ENCODE data around the gene KIR2DL4.
"Not testable (repeated sequence)": the region's sequence is repeated elsewhere in the genome, so short reads cannot be mapped to it uniquely, and the experiment has no call there.

KIR2DL4 gene

DNA sequence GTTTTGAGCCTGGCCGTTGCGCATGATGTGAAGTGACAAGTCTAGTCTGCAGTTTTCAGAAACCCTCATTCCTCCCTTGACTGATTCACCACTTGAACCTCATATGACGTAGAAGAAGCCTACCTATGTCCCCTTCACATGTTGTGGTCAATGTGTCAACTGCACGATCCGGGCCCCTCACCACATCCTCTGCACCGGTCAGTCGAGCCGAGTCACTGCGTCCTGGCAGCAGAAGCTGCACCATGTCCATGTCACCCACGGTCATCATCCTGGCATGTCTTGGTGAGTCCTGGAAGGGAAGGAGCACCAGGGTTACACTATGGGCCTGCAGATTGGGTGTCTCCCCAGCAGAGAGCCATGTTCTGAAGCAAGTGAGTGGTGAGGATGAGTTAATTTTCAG lies at the start of gene KIR2DL4:
KIR2DL4 (plus strand) TSS at position 201 of the 400 bp plus-strand sequence; CDS start at position 243, 42 bp downstream.
- DNase-seq (ENCODE audit: low read depth, low spot score): no peak
- H3K27ac ChIP-seq: no peak within 1 kb of the TSS

DNA sequence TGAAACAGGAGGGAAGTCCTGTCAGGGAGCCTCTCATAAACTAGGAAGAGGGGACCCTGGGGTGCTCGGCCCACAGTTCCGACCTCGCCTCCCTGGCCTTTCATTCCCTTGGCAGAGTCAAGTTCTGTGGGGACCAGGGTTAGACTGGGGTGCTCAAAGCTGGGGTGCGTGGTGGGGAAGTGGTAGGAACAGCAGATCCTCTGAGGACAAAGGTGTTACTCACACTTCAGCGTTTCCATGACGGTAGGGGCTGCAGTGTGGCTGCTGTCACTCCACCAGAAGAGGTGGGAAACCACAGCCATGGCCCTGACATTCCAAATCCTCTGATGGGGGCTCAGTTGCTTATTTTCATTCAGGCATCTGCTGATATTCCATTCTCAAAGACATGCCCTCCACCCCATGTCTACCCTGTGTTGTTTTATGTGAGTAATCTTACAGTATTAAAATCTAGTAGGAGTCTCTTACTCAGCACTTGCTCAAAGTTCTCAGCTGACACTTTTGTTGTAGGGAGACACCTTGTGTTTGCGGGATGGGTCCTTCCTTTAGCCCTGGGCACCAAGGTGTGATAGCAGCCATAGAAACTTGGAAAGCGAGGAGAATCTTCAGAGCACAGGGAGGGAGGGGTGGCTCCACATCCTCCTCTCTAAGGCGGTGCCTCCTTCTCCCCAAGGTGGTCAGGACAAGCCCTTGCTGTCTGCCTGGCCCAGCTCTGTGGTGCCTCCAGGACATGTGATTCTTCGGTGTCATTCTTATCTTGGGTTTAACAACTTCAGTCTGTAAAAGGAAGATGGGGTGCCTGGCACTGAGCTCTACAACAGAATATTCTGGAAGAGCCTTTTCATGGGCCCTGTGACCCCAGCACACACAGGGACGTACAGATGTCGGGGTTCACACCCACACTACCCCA lies 47.0 kb upstream of the KIR2DL4 start:
- H3K27ac ChIP-seq; DNase-seq (ENCODE audit: low read depth, low spot score): not testable (repeated sequence)

DNA sequence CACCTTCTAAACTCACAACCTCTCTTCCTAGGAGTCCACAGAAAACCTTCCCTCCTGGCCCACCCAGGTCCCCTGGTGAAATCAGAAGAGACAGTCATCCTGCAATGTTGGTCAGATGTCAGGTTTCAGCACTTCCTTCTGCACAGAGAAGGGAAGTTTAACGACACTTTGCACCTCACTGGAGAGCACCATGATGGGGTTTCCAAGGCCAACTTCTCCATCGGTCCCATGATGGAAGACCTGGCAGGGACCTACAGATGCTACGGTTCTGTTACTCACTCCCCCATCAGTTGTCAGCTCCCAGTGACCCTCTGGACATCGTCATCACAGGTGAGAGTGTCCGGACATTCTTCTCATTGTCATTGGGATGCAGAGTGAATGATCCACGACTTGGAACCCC lies 44.8 kb upstream of the KIR2DL4 start:
- not testable (repeated sequence) for DNase-seq (ENCODE audit: low read depth, low spot score); H3K27ac ChIP-seq

DNA sequence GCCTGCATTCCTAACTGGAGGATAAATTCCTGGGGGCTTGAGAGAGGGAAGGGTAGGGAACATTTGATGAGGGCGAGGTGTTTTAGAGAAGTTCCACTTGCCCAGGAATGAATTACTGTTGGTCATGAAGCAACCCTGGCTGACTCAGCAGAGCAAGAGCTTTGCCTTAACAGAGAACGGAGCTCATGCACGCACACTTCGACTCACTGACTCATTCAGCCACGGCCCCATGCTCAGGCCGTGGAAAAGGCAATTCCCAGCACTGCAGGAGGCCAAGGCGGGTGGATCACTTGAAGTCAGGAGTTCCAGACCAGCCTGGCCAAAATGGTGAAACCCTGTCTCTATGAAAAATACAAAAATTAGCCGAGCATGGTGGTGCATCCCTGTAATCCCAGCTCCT lies 39.2 kb upstream of the KIR2DL4 start:
- not testable (repeated sequence) for H3K27ac ChIP-seq; DNase-seq (ENCODE audit: low read depth, low spot score)

DNA sequence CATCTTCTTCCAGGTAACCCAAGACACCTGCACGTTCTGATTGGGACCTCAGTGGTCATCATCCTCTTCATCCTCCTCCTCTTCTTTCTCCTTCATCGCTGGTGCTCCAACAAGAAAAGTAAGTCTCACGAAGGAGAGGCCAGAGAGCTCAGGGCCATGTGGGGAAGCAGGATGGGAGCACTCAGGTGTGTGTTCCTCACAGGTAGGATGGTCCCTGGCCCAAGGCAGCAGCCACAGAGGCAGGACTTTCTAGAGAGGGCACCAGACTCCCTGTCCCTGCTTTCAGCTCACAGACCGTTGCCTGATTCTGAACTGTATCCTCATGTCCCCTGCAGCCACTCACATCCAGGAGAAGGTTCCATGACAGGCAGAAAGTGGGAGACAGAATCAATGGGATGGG lies 36.9 kb upstream of the KIR2DL4 start:
- H3K27ac ChIP-seq; DNase-seq (ENCODE audit: low read depth, low spot score): not testable (repeated sequence)

DNA sequence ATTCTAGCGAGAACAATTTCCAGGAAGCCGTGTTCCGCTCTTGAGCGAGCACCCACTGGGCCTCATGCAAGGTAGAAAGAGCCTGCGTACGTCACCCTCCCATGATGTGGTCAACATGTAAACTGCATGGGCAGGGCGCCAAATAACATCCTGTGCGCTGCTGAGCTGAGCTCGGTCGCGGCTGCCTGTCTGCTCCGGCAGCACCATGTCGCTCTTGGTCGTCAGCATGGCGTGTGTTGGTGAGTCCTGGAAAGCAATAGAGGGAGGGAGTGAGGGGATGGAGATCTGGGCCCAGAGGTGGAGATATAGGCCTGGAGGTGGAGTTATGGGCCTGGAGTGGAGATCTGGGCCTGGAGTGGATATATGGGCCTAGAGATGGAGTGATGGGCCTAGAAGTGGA lies 33.8 kb upstream of the KIR2DL4 start, which contains the start of gene KIR2DL1:
KIR2DL1 (plus strand) TSS at position 148 of the 400 bp plus-strand sequence; CDS start at position 206, 58 bp downstream.
- H3K27ac ChIP-seq; DNase-seq (ENCODE audit: low read depth, low spot score): not testable (repeated sequence)

DNA sequence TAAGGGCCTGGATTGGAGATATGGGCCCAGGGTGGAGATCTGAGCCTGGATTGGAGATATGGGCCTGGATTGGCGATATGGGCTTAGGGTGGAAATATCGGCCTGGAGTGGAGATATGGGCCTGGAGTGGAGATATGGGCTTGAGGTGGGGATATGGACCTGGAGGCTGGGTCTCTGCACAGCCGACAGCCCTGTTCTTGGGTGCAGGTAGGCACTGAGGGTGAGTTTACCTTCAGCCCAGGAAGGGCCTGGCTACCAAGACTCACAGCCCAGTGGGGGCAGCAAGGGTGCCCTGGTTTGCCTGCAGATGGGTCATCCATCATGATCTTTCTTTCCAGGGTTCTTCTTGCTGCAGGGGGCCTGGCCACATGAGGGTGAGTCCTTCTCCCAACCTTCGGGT lies 32.9 kb upstream of the KIR2DL4 start:
- DNase-seq (ENCODE audit: low read depth, low spot score); H3K27ac ChIP-seq: not testable (repeated sequence)

DNA sequence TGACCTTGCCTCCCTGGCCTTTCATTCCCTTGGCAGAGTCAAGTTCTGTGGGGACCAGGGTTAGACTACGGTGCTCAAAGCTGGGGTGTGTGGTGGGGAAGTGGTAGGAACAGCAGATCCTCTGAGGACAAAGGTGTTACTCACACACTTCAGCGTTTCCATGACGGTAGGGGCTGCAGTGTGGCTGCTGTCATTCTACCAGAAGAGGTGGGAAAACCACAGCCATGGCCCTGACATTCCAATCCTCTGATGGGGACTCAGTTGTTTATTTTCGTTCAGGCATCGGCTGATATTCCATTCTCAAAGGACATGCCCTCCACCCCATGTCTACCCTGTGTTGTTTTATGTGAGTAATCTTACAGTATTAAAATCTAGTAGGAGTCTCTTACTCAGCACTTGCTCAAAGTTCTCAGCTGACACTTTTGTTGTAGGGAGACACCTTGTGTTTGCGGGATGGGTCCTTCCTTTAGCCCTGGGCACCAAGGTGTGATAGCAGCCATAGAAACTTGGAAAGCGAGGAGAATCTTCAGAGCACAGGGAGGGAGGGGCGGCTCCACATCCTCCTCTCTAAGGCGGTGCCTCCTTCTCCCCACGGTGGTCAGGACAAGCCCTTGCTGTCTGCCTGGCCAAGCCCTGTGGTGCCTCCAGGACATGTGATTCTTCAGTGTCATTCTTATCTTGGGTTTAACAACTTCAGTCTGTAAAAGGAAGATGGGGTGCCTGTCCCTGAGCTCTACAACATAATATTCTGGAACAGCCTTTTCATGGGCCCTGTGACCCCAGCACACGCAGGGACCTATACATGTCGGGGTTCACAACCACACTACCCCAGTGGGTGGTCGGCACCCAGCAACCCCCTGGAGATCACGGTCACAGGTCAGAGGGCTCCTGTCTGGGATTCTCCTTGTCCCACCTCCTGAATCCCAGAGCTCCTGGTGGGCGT lies 32.1 kb upstream of the KIR2DL4 start:
- not testable (repeated sequence) for DNase-seq (ENCODE audit: low read depth, low spot score); H3K27ac ChIP-seq

DNA sequence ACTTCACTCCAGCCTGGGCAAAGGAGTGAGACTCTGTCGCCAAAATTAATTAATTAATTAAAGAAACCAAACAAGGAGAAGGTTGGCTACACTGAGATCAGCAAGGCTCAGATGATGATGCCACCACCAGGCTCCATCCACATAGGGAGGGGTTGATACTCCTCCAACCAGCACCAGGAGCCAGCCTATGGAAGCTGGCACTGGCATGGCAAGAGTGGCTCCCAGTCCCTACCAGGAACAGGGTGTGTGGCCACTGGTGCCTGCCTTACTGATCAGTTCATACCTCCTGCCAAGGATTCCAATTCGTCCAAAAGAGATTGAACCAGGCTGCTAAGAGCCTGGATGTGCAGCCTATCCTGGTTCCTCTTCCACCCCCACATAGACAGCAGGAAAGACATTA lies 30.7 kb upstream of the KIR2DL4 start:
- not testable (repeated sequence) for H3K27ac ChIP-seq; DNase-seq (ENCODE audit: low read depth, low spot score)

DNA sequence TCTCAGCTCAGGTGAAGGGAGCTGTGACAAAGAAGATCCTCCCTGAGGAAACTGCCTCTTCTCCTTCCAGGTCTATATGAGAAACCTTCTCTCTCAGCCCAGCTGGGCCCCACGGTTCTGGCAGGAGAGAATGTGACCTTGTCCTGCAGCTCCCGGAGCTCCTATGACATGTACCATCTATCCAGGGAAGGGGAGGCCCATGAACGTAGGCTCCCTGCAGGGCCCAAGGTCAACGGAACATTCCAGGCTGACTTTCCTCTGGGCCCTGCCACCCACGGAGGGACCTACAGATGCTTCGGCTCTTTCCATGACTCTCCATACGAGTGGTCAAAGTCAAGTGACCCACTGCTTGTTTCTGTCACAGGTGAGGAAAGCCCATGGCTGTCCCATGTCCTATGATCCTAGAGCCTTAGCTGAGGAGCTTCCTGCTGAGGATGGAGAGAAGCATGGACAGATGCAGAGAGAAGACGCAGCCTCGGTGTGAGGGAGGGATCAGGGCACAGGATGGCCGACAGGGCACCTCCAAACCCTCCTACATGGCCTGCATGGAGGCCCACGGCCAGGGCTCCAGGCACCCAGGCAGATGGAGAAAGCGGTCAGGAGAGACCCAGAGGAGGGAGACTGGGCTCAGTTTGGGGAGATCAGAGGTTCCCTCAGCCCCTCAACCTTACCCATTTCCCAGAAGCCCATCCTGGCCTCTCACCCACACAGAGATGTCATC lies 28.2 kb upstream of the KIR2DL4 start:
- not testable (repeated sequence) for DNase-seq (ENCODE audit: low read depth, low spot score)

DNA sequence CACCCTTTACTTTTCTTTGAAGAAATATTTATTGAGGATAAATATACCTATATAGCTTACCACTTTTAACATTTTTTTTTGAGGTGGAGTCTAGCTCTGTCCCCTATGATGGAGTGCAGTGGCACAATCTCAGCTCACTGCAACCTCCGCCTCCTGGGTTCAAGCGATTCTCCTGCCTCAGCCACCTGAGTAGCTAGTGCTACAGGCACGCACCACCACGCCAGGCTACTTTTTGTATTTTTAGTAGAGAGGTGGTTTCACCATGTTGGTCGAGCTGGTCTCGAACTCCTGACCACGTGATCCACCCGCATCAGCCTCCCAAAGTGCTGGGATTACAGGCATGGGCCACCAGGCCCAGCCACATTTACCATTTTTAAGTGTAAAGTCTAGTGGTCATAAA lies 27.6 kb upstream of the KIR2DL4 start:
- H3K27ac ChIP-seq; DNase-seq (ENCODE audit: low read depth, low spot score): not testable (repeated sequence)

More for the DNA sequence above, 28.2 kb upstream of the KIR2DL4 start:
- H3K27ac ChIP-seq: not testable (repeated sequence)

DNA sequence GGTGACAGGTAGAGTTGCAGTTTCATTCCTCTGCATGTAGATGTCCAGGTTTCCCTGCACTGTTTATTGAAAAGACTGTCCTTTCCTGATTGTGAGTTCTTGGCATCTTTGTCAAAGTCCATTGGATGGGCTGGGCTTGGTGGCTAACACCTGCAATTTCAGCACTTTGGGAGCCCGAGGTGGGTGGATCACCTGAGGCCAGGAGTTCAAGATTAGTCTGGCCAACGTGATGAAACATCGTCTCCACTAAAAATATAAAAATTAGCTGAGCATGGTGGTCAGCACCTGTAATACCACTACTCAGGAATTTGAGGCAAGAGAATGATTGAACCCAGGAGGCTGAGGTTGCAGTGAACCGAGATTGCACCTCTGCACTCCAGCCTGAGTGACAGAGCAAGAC lies 25.6 kb upstream of the KIR2DL4 start:
- DNase-seq (ENCODE audit: low read depth, low spot score); H3K27ac ChIP-seq: not testable (repeated sequence)

DNA sequence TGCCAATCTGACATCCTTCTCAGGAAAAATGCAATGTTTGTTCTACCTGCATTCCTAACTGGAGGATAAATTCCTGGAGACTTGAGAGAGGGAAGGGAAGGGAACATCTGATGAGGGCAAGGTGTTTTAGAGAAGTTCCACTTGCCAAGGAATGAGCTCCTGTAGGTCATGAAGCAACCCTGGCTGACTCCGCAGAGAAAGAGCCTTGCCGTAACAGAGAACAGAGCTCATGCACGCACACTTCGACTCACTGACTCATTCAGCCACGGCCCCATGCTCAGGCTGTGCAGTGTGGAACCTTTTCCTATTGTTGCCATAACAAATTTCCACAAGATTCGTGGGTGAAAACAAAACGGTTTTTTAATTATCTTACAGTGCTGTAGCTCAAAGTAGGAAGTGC lies 24.5 kb upstream of the KIR2DL4 start:
- H3K27ac ChIP-seq: not testable (repeated sequence)

DNA sequence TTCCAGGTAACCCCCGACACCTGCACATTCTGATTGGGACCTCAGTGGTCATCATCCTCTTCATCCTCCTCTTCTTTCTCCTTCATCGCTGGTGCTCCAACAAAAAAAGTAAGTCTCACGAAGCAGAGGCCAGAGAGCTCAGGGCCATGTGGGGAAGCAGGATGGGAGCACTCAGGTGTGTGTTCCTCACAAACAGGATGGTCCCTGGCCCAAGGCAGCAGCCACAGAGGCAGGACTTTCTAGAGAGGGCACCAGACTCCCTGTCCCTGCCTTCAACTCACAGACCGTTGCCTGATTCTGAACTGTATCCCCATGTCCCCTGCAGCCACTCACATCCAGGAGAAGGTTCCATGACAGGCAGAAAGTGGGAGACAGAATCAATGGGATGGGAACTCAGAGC lies 20.5 kb upstream of the KIR2DL4 start:
- H3K27ac ChIP-seq; DNase-seq (ENCODE audit: low read depth, low spot score): not testable (repeated sequence)

More for the DNA sequence above, 24.5 kb upstream of the KIR2DL4 start:
- DNase-seq (ENCODE audit: low read depth, low spot score): not testable (repeated sequence)

DNA sequence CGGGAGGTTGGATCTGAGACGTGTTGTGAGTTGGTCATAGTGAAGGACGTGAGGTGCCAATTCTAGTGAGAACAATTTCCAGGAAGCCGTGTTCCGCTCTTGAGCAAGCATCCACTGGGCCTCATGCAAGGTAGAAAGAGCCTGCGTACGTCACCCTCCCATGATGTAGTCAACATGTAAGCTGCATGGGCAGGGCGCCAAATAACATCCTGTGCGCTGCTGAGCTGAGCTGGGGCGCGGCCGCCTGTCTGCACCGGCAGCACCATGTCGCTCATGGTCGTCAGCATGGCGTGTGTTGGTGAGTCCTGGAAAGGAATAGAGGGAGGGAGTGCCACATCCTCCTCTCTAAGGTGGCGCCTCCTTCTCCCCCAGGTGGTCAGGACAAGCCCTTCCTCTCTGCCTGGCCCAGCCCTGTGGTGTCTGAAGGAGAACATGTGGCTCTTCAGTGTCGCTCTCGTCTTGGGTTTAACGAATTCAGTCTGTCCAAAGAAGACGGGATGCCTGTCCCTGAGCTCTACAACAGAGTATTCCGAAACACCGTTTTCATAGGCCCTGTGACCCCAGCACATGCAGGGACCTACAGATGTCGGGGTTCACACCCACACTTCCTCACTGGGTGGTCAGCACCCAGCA lies 17.2 kb upstream of the KIR2DL4 start:
- not testable (repeated sequence) for H3K27ac ChIP-seq; DNase-seq (ENCODE audit: low read depth, low spot score)

DNA sequence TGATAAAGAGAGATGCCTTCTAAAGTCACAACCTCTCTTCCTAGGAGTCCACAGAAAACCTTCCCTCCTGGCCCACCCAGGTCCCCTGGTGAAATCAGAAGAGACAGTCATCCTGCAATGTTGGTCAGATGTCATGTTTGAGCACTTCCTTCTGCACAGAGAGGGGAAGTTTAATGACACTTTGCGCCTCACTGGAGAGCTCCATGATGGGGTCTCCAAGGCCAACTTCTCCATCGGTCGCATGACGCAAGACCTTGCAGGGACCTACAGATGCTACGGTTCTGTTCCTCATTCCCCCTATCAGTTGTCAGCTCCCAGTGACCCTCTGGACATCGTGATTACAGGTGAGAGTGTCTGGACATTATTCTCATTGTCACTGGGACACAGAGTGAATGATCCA lies 15.3 kb upstream of the KIR2DL4 start:
- H3K27ac ChIP-seq; DNase-seq (ENCODE audit: low read depth, low spot score): not testable (repeated sequence)

DNA sequence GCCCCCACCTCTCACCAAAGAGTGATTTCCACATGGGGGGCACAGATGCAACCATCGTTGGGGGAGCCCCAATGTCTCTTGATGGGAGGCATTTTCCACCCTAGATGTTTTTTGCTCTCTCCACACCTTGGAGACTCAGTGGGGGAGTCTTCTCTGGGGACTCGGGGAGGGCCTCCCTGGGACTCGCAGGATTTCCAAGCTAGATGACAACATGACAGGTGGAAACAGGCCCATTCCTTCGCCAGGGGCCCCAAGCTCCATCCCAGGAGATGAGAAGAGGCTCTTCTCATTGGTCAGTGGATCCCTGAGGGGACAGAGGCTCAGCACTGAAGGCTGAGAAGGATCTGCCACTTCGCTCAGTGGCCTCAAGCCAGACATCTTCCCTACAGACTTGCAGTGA lies 12.7 kb upstream of the KIR2DL4 start:
- H3K27ac ChIP-seq: no peak overlapping the region
- DNase-seq (ENCODE audit: low read depth, low spot score): no peak

DNA sequence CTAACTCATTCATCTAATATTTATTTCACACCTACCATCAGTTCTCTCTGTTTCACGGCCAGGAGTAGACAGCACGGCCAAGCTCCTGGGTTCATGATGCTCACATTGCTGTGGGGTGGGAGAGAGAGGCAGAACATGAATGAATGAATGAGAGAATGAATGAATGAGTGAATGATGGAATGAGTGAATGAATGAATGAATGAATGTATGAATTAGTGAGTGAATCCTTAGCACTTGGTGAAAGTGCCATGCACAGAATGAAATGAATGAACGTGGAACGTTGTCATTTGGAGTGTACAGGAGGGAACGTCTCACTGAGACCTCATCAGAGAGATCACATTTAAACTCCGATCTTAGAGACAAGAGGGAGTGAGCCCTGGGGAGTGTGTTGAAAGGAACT lies 11.9 kb upstream of the KIR2DL4 start:
- no peak for DNase-seq (ENCODE audit: low read depth, low spot score)
- no peak overlapping the region for H3K27ac ChIP-seq

DNA sequence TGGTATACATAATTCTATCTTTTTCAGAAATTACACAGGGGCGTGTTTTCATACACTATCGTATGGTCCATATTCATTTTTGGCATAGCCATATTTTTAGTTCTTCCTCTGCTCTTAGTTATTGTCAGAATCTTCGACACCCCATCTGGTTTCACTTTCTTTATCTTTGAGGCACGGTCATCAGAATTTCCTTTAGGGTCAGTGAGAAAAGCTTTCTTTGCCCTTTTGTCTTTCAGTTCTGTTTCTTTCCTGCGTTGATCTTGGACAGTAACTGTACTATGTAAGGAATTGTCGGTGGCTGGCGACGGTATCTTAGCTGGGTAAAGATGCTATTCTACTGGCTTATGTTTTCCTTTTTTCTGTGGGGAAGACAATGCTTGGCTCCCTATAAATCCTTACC lies 10.6 kb upstream of the KIR2DL4 start:
- no peak for DNase-seq (ENCODE audit: low read depth, low spot score)
- no peak overlapping the region for H3K27ac ChIP-seq
